ENCODE data around the gene HINT2.

The HINT2 gene

DNA sequence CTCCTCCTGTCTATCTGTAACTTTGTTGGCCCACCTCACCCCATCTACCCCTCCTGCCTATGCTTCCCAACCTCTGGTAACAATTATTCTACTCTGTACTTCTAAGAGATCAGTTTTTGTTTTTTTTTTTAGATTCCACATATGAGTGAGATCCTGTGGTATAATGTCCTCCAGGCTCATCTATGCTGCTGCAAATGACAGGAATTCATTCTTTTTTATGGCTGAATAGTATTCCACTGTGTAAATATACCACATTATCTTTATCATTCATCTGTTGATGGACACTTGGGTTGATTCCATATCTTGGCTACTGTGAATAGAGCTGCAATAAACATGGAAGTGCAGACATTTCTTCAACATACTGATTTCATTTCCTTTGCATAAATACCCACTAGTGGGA, 31.4 kb downstream of the HINT2 start:
- no peak overlapping the region for H3K27ac ChIP-seq (ENCODE audit: low read depth, low read length)
- H3K9me3 ChIP-seq (ENCODE audit: control insufficient read depth in 1 of 2, low read length in 2 of 2) = no peaks in the 10 kb centered on the region
- H3K4me1 ChIP-seq (ENCODE audit: control insufficient read depth in 1 of 2, insufficient read depth in 2 of 2, low read length in 2 of 2) = no peaks in the 10 kb centered on the region
- H3K9ac ChIP-seq (ENCODE audit: low read depth in 1 of 2, low read length in 2 of 2) = no peak overlapping the region
- H3K36me3 ChIP-seq (ENCODE audit: control insufficient read depth in 1 of 2, insufficient read depth in 2 of 2, low read length in 2 of 2) = peaks cover 0 to 5% of the 10 kb centered on the region in 2 donors
- H3K4me3 ChIP-seq (ENCODE audit: low read depth in 1 of 2, low read length in 2 of 2) = no peak overlapping the region
- H3K27me3 ChIP-seq (ENCODE audit: control insufficient read depth in 1 of 2, insufficient read depth in 2 of 2, low read length in 2 of 2) = no peaks in the 10 kb centered on the region

DNA sequence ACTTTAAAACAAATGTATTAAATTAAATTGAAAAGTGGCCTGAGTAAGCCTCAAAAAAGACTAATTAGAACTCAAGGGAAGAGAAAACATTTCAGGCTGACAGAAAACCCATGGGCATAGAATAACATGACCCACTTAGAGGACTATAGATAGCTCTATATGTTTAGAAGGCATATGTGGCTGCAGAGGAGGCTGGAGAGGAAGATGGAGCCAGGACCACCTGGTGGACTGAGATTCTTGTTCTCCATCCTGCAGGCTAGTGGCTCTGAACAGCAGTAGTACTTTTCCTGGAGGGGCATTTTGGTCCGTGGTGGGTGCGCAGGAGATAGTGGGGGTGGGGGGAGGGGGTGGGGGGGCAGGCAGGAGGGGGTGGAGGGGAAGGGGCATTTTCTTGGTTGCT, 33.8 kb downstream of the HINT2 start:
- Histone ChIP-seq H3K9ac (ENCODE audit: low read depth in 1 of 2, low read length in 2 of 2) (no peak overlapping the region), H3K36me3 (ENCODE audit: control insufficient read depth in 1 of 2, insufficient read depth in 2 of 2, low read length in 2 of 2) (peaks cover 0 to 5% of the 10 kb centered on the region in 2 donors), H3K27ac (ENCODE audit: low read depth, low read length) (no peak overlapping the region), H3K4me1 (ENCODE audit: control insufficient read depth in 1 of 2, insufficient read depth in 2 of 2, low read length in 2 of 2) (no peaks in the 10 kb centered on the region), H3K4me3 (ENCODE audit: low read depth in 1 of 2, low read length in 2 of 2) (no peak overlapping the region), H3K9me3 (ENCODE audit: control insufficient read depth in 1 of 2, low read length in 2 of 2) (no peaks in the 10 kb centered on the region), H3K27me3 (ENCODE audit: control insufficient read depth in 1 of 2, insufficient read depth in 2 of 2, low read length in 2 of 2) (no peaks in the 10 kb centered on the region)

DNA sequence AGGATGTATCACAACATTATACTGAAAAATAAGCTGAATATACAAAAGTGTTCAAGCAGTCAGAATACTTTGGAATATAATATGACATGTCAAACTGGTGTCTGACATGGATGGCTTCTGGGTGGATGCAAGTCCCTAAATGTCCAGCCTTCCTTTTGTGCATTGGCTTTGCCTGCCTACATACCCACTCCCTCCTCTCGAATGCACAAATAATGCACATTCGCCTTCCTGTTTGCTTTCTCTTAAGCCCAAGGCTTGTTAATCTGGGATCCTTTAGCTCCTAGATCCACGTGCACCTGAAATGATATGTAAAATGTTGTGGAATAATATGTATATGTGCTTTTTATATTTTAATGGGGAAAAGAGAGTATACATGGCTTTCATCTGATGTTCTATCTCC, 36.3 kb downstream of the HINT2 start:
- no peaks in the 10 kb centered on the region for H3K27me3 ChIP-seq (ENCODE audit: control insufficient read depth in 1 of 2, insufficient read depth in 2 of 2, low read length in 2 of 2)
- no peak overlapping the region for H3K4me3 ChIP-seq (ENCODE audit: low read depth in 1 of 2, low read length in 2 of 2)
- H3K9me3 ChIP-seq (ENCODE audit: control insufficient read depth in 1 of 2, low read length in 2 of 2) = no peaks in the 10 kb centered on the region
- H3K9ac ChIP-seq (ENCODE audit: low read depth in 1 of 2, low read length in 2 of 2) = no peak overlapping the region
- H3K4me1 ChIP-seq (ENCODE audit: control insufficient read depth in 1 of 2, insufficient read depth in 2 of 2, low read length in 2 of 2) = peaks cover 0 to 4% of the 10 kb centered on the region in 2 donors
- H3K36me3 ChIP-seq (ENCODE audit: control insufficient read depth in 1 of 2, insufficient read depth in 2 of 2, low read length in 2 of 2) = peaks cover 0 to 4% of the 10 kb centered on the region in 2 donors
- no peak overlapping the region for H3K27ac ChIP-seq (ENCODE audit: low read depth, low read length)

DNA sequence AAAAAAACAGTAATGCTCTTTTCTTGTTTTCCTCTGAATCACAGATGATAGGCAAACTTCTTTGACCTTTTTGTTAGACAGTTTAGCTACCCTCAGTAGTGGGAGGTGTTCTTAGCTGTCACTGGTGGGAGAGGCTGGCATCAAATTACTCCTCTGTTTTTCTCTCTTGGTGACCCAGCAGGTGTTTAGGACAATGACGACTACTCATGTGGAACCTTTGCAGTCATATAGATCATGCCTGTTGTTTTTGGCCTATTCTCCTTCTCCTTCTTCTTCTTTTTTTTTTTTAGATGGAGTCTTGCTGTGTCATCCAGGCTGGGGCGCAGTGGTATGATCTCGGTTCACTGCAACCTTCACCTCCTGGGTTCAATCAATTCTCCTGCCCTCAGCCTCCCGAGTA, 38.8 kb downstream of the HINT2 start:
- Histone ChIP-seq H3K4me3 (ENCODE audit: low read depth in 1 of 2, low read length in 2 of 2) (no peak overlapping the region), H3K27me3 (ENCODE audit: control insufficient read depth in 1 of 2, insufficient read depth in 2 of 2, low read length in 2 of 2) (no peaks in the 10 kb centered on the region), H3K9me3 (ENCODE audit: control insufficient read depth in 1 of 2, low read length in 2 of 2) (no peaks in the 10 kb centered on the region), H3K4me1 (ENCODE audit: control insufficient read depth in 1 of 2, insufficient read depth in 2 of 2, low read length in 2 of 2) (peaks cover 12 to 17% of the 10 kb centered on the region in 2 donors), H3K36me3 (ENCODE audit: control insufficient read depth in 1 of 2, insufficient read depth in 2 of 2, low read length in 2 of 2) (no peaks in the 10 kb centered on the region), H3K27ac (ENCODE audit: low read depth, low read length) (no peak overlapping the region), H3K9ac (ENCODE audit: low read depth in 1 of 2, low read length in 2 of 2) (no peak overlapping the region)

DNA sequence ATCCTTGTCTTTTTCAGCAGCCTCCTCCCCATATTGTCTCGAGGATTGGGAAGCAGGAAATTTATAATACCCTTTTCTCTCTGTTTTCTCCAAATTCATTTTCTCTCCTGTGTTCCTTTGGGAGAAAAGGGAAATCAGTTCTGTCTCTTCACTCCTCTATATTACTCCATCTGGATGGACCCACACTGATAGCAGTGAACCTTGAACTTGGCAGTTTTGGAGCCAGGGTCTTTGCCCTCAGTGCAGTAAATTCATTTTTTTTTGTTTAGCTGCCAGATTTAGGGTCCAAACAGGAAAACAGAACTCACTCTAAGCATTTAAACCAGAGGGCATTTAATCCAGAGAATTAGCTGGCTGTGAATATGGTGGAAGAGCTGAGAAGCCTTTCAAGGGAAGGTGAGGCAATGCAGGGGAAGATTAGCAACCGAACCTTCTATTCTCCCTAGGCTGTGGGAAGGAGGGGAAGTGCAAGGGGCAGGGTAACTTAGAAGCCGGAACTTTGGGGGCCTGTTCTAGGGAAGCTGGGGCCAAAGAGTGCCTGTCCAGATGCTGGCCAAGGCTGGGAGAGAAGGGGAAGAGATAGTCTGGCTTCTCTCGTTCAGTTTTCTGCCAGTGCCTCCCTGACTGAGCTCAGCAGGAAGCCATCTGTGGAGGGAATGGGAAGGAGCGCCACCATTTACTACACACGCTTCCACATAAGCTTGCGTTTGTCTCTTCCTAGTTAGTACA, 39.8 kb downstream of the HINT2 start:
- no peak overlapping the region for H3K27ac ChIP-seq (ENCODE audit: low read depth, low read length)
- no peaks in the 10 kb centered on the region for H3K9me3 ChIP-seq (ENCODE audit: control insufficient read depth in 1 of 2, low read length in 2 of 2)
- H3K27me3 ChIP-seq (ENCODE audit: control insufficient read depth in 1 of 2, insufficient read depth in 2 of 2, low read length in 2 of 2) = no peaks in the 10 kb centered on the region
- H3K9ac ChIP-seq (ENCODE audit: low read depth in 1 of 2, low read length in 2 of 2) = no peak overlapping the region
- no peaks in the 10 kb centered on the region for H3K36me3 ChIP-seq (ENCODE audit: control insufficient read depth in 1 of 2, insufficient read depth in 2 of 2, low read length in 2 of 2)
- no peak overlapping the region for H3K4me3 ChIP-seq (ENCODE audit: low read depth in 1 of 2, low read length in 2 of 2)
- peaks cover 21 to 27% of the 10 kb centered on the region in 2 donors for H3K4me1 ChIP-seq (ENCODE audit: control insufficient read depth in 1 of 2, insufficient read depth in 2 of 2, low read length in 2 of 2)

DNA sequence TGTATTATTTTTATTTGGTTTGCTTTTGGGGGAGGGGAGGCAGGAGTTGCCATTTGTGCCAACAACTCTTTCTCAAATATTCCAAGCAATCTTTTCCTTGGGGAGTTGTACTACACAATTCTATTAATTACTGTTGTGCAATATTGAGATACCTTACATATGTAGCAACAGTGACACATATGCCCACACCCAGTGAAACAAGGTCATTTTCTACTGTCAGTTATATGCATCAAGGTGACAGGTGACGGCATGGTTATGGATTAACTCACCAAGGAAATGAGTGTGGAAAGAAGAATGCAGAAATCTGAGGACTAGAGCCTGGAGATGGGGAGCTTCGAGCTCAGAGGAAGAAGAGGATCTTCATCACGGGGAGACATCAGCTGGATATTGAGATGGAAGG, 42.9 kb downstream of the HINT2 start:
- Histone ChIP-seq H3K36me3 (ENCODE audit: control insufficient read depth in 1 of 2, insufficient read depth in 2 of 2, low read length in 2 of 2) (no peaks in the 10 kb centered on the region), H3K27ac (ENCODE audit: low read depth, low read length) (no peak overlapping the region), H3K9me3 (ENCODE audit: control insufficient read depth in 1 of 2, low read length in 2 of 2) (no peaks in the 10 kb centered on the region), H3K9ac (ENCODE audit: low read depth in 1 of 2, low read length in 2 of 2) (no peak overlapping the region), H3K27me3 (ENCODE audit: control insufficient read depth in 1 of 2, insufficient read depth in 2 of 2, low read length in 2 of 2) (no peaks in the 10 kb centered on the region), H3K4me1 (ENCODE audit: control insufficient read depth in 1 of 2, insufficient read depth in 2 of 2, low read length in 2 of 2) (peaks cover 24 to 31% of the 10 kb centered on the region in 2 donors), H3K4me3 (ENCODE audit: low read depth in 1 of 2, low read length in 2 of 2) (peak overlapping the region in 1 of 2 donors; percentile 9)

DNA sequence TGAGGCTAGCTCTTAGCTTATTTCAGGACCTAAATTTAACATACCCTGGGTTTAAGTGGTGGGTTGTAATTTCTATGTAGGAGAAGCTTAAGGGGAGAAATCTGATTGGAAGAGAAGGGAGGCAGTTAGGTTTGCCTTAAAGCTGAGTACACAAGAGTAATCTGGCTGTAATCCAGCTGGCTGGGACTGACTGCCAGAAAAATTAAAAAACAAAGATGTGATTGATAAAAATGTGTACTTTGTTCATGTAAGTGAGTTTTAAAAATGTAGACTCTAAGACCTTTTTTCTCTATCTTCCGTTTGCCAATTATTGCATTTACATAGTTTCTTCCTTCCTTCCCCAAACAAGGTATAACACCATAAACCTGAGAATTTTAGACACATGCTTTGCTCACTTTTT, 43.3 kb downstream of the HINT2 start:
- no peak overlapping the region for H3K9ac ChIP-seq (ENCODE audit: low read depth in 1 of 2, low read length in 2 of 2)
- H3K4me1 ChIP-seq (ENCODE audit: control insufficient read depth in 1 of 2, insufficient read depth in 2 of 2, low read length in 2 of 2) = peaks cover 24 to 31% of the 10 kb centered on the region in 2 donors
- no peaks in the 10 kb centered on the region for H3K9me3 ChIP-seq (ENCODE audit: control insufficient read depth in 1 of 2, low read length in 2 of 2)
- H3K4me3 ChIP-seq (ENCODE audit: low read depth in 1 of 2, low read length in 2 of 2) = peak overlapping the region in 1 of 2 donors; percentile 9
- H3K36me3 ChIP-seq (ENCODE audit: control insufficient read depth in 1 of 2, insufficient read depth in 2 of 2, low read length in 2 of 2) = no peaks in the 10 kb centered on the region
- no peaks in the 10 kb centered on the region for H3K27me3 ChIP-seq (ENCODE audit: control insufficient read depth in 1 of 2, insufficient read depth in 2 of 2, low read length in 2 of 2)
- H3K27ac ChIP-seq (ENCODE audit: low read depth, low read length) = no peak overlapping the region

DNA sequence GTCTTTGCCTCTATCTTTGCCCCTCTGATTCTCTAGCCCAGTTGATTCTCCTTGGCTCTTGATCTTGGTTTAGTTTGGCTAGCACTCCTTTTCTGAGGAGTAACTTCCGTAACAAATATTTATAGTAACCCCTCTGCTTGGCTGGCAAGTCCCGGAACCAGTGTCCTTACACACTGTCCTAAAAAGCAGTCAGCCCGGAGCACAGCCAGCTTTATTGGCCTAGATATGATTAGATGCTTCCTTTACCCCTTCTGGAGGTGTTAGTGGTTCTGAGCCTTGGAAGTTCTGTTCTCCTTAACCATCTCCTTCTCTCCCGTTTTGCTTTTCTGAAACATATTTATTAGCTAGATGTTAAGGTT, 43.8 kb downstream of the HINT2 start:
- H3K4me3 ChIP-seq (ENCODE audit: low read depth in 1 of 2, low read length in 2 of 2) = peak overlapping the region in 1 of 2 donors; percentile 7
- peaks cover 24 to 31% of the 10 kb centered on the region in 2 donors for H3K4me1 ChIP-seq (ENCODE audit: control insufficient read depth in 1 of 2, insufficient read depth in 2 of 2, low read length in 2 of 2)
- H3K9ac ChIP-seq (ENCODE audit: low read depth in 1 of 2, low read length in 2 of 2) = no peak overlapping the region
- H3K27me3 ChIP-seq (ENCODE audit: control insufficient read depth in 1 of 2, insufficient read depth in 2 of 2, low read length in 2 of 2) = no peaks in the 10 kb centered on the region
- H3K9me3 ChIP-seq (ENCODE audit: control insufficient read depth in 1 of 2, low read length in 2 of 2) = no peaks in the 10 kb centered on the region
- H3K36me3 ChIP-seq (ENCODE audit: control insufficient read depth in 1 of 2, insufficient read depth in 2 of 2, low read length in 2 of 2) = no peaks in the 10 kb centered on the region
- no peak overlapping the region for H3K27ac ChIP-seq (ENCODE audit: low read depth, low read length)

DNA sequence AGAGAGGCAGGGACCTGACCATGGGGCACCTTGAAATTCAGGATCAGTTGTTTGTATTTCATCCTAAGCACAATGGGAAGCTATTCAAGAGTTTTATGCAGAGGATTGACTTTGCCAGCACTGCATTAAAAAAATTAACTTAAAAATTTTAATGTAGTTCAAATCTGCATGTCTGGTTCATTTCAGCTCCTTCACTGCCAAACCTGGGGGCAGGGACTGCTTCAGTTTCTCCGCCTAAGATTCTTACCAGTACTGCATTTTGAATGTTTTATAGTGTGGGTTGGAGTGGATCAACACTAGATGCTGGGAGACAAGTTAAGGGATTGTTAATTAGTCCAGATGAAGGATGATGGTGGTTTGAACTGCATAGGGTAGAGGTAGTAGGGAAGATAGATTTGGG, 45.1 kb downstream of the HINT2 start:
- Histone ChIP-seq H3K27me3 (ENCODE audit: control insufficient read depth in 1 of 2, insufficient read depth in 2 of 2, low read length in 2 of 2) (no peaks in the 10 kb centered on the region), H3K4me1 (ENCODE audit: control insufficient read depth in 1 of 2, insufficient read depth in 2 of 2, low read length in 2 of 2) (peaks cover 24 to 28% of the 10 kb centered on the region in 2 donors), H3K27ac (ENCODE audit: low read depth, low read length) (no peak overlapping the region), H3K4me3 (ENCODE audit: low read depth in 1 of 2, low read length in 2 of 2) (no peak overlapping the region), H3K9ac (ENCODE audit: low read depth in 1 of 2, low read length in 2 of 2) (no peak overlapping the region), H3K9me3 (ENCODE audit: control insufficient read depth in 1 of 2, low read length in 2 of 2) (no peaks in the 10 kb centered on the region), H3K36me3 (ENCODE audit: control insufficient read depth in 1 of 2, insufficient read depth in 2 of 2, low read length in 2 of 2) (no peaks in the 10 kb centered on the region)

DNA sequence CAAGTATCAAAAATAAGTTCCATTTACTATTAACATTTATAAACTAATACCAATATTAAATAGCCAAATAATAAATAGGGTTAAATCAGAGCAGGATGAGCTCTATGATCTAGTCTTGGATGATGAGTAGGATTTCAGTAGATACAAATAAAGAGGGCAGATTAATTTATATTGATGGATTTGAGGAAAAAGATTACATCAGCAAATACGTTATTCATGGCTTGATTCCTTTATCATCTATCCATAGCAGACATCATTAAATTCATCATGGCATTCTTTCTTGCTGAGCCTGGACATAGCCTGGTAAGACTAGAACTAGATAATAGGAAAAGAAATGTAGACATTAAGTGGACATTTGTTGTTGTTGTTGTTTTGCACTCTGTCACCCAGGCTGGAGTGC, 47.4 kb downstream of the HINT2 start:
- Histone ChIP-seq H3K9me3 (ENCODE audit: control insufficient read depth in 1 of 2, low read length in 2 of 2) (no peaks in the 10 kb centered on the region), H3K27ac (ENCODE audit: low read depth, low read length) (no peak overlapping the region), H3K27me3 (ENCODE audit: control insufficient read depth in 1 of 2, insufficient read depth in 2 of 2, low read length in 2 of 2) (no peaks in the 10 kb centered on the region), H3K4me3 (ENCODE audit: low read depth in 1 of 2, low read length in 2 of 2) (no peak overlapping the region), H3K36me3 (ENCODE audit: control insufficient read depth in 1 of 2, insufficient read depth in 2 of 2, low read length in 2 of 2) (no peaks in the 10 kb centered on the region), H3K4me1 (ENCODE audit: control insufficient read depth in 1 of 2, insufficient read depth in 2 of 2, low read length in 2 of 2) (peaks cover 24 to 37% of the 10 kb centered on the region in 2 donors), H3K9ac (ENCODE audit: low read depth in 1 of 2, low read length in 2 of 2) (no peak overlapping the region)
